H1 (cell line): ENCODE measurements around the gene PER2. TPM values are rescaled to one million over a fixed set of nuclear protein-coding genes. Genes with fewer than 3 reads are reported as not detected.

ENCODE experiments used
- BACH1 ChIP-seq: IDR thresholded peaks from 2 replicates; pipeline ENCODE4 v1.6.1; 2012; ENCODE audit warnings: low read length, improper control_type of control experiment
- CTCF ChIP-seq, 3 experiments: IDR thresholded peaks; 1 replicate in 2 of 3; 2 replicates in 1 of 3; pipeline versions ENCODE4 v1.5.1 to v1.6.1; 2011; ENCODE audit warnings: low read length in 3 of 3, mild to moderate bottlenecking in 3 of 3, inconsistent platforms in 2 of 3, low read depth in 1 of 3, moderate library complexity in 1 of 3; ENCODE audit not compliant: insufficient read depth in 1 of 3; ENCODE audit errors: control extremely low read depth in 1 of 3
- EP300 ChIP-seq, 2 experiments: IDR thresholded peaks; 1 replicate in 1 of 2; 2 replicates in 1 of 2; pipeline ENCODE4 v1.6.1; 2011 to 2012; ENCODE audit warnings: low read depth in 2 of 2, low read length in 2 of 2, mild to moderate bottlenecking in 2 of 2, borderline replicate concordance in 1 of 2, inconsistent platforms in 1 of 2, moderate library complexity in 1 of 2
- POLR2A ChIP-seq, 2 experiments: IDR thresholded peaks; 1 replicate in 1 of 2; 2 replicates in 1 of 2; pipeline ENCODE4 v1.6.1; 2011; ENCODE audit warnings: low read depth in 2 of 2, low read length in 2 of 2, mild to moderate bottlenecking in 2 of 2; ENCODE audit errors: control extremely low read depth in 1 of 2
- POU5F1 ChIP-seq: IDR thresholded peaks from 2 replicates; pipeline ENCODE4 v1.6.1; 2011; ENCODE audit warnings: low read depth, mild to moderate bottlenecking, low read length, moderate library complexity
- RFX5 ChIP-seq: IDR thresholded peaks from 2 replicates; pipeline ENCODE4 v1.6.1; 2011; ENCODE audit warnings: low read depth, low read length, improper control_type of control experiment, borderline replicate concordance
- SIRT6 ChIP-seq: IDR thresholded peaks from one replicate; pipeline ENCODE4 v1.7.1; 2012; ENCODE audit warnings: low read length, inconsistent platforms
- polyA plus RNA-seq, 7 experiments: library from polyadenylated mRNA; depleted of rRNA in 3 of 7; stranded (reverse) in 5 of 7; unstranded in 2 of 7; fragments of >200 nt in 5 of 7; fragments of 200-250 nt in 2 of 7; gene quantifications; 1 replicate in 5 of 7; 2 replicates in 1 of 7; 4 replicates in 1 of 7; pipeline versions ENCODE4 v1.2.1 to v1.2.3, GENCODE V29; 2011 to 2013; ENCODE audit warnings: missing spikeins in 2 of 7, mixed read lengths in 2 of 7
- total RNA-seq: library from RNA; stranded (reverse); fragmentation: NEBNext Ultra II Directional; extraction: Animal tissue kit (Norgen Biotek cat#: 25700); gene quantifications from 2 replicates; pipeline ENCODE4 v1.2.1, GENCODE V29; 2021

The PER2 gene
- total and polyA plus RNA-seq, 2 of the 8 experiments (the other 6 are each of a cell fraction or from before 2014, with no cell fraction given), result 0.91 to 5.5 TPM

GRCh38 chr2:238244151-238244550 lies 44.3 kb downstream of the PER2 start (continued):
- TF ChIP-seq CTCF (IDR thresholded peaks at IDR 0.05; ENCODE audit: control extremely low read depth in 1 of 3, insufficient read depth in 1 of 3, low read depth in 1 of 3, low read length in 3 of 3), result no peak
- TF ChIP-seq EP300 (IDR thresholded peaks at IDR 0.05; ENCODE audit: borderline replicate concordance in 1 of 2, low read depth in 2 of 2, low read length in 2 of 2), result no peak
- no peak for TF ChIP-seq RFX5
- no peak for TF ChIP-seq SIRT6
- no peak for TF ChIP-seq POLR2A (IDR thresholded peaks at IDR 0.05; ENCODE audit: control extremely low read depth in 1 of 2, low read depth in 2 of 2, low read length in 2 of 2)
- no peak for TF ChIP-seq POU5F1
- TF ChIP-seq BACH1, result no peak
